Measurements from ENCODE around the gene SYPL2. TPM values are rescaled to one million over a fixed set of nuclear protein-coding genes. Genes with fewer than 3 reads are reported as not detected.

Gene SYPL2
- total and polyA plus RNA-seq, 2 of the 8 experiments (the other 6 are each of a cell fraction or from before 2014, with no cell fraction given): 1.5 TPM

DNA sequence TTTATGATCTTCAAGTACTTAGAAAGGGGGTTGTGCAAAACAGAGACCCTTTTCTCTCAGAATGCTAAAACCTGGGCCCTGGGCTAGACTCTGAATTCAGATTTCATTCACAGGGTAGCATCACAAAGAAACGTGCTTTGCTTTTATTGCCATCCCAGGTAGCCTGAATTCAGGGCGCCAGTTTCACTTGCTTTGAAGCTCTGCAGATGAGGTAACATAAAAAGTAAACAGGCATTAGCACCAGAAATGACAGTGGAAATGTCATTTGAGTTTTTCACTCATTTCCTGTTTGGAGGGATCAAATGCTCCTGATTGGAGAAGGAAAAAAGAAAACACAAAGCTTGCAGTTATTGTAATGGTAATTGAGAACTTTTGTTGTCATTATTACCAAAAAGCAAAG is 2.6 kb downstream of the SYPL2 start:
- H2AFZ ChIP-seq (ENCODE audit: low read length): no peak overlapping the region
- no peaks in the 10 kb centered on the region for H3K79me2 ChIP-seq (ENCODE audit: control insufficient read depth in 1 of 2, insufficient read depth in 2 of 2, low read length in 2 of 2)
- no peak overlapping the region for H2BK12ac ChIP-seq (ENCODE audit: low read depth, low read length)
- no peak overlapping the region for H2BK120ac ChIP-seq (replicated peaks; ENCODE audit: low read depth, low read length)
- no peaks in the 10 kb centered on the region for H3K79me1 ChIP-seq (ENCODE audit: low read depth, low read length)
- H3K23ac ChIP-seq (ENCODE audit: insufficient read length): no peak overlapping the region
- H3K36me3 ChIP-seq (ENCODE audit: control insufficient read depth in 2 of 4, insufficient read depth in 4 of 4, low read length in 3 of 4): no peaks in the 10 kb centered on the region
- no peak overlapping the region for H2BK5ac ChIP-seq (ENCODE audit: low read depth, low read length)
- H3K18ac ChIP-seq (ENCODE audit: extremely low read depth, low read length): no peak overlapping the region
- no peak overlapping the region for H4K91ac ChIP-seq (replicated peaks; ENCODE audit: insufficient read length, low read length)
- no peak overlapping the region for H3K27ac ChIP-seq (ENCODE audit: low read depth, low read length)
- no peak overlapping the region for H3K4me3 ChIP-seq (ENCODE audit: extremely low read depth in 1 of 4, insufficient read depth in 2 of 4, low read depth in 3 of 4, low read length in 4 of 4)
- no peak overlapping the region for H4K8ac ChIP-seq (ENCODE audit: extremely low read depth, insufficient read depth, low read length)
- no peak overlapping the region for H3K9ac ChIP-seq (replicated peaks in 1 of 4; ENCODE audit: extremely low read depth in 1 of 4, low read depth in 3 of 4, low read length in 3 of 4)
- no peak overlapping the region for H2AK5ac ChIP-seq (ENCODE audit: low read depth, low read length)
- no peak overlapping the region for H4K5ac ChIP-seq (ENCODE audit: insufficient read length, low read depth, low read length)
- ChIA-PET POLR2A (ENCODE audit: partially characterized antibody) (interaction anchor here (0.8 to 2.0 kb wide), 3 partner anchors 10 to 42 kb away, joined by 3 to 5 read pairs (median 4); partner anchors contain the start of gene PSMA5), CTCF (ENCODE audit: partially characterized antibody) (interaction anchor here (0.7 to 2.2 kb wide), 5 partner anchors 10 to 64 kb away, joined by 3 to 9 read pairs (median 9); no protein-coding TSS in a partner anchor)
- H3K27me3 ChIP-seq (replicated peaks in 1 of 4; ENCODE audit: control insufficient read depth in 3 of 4, extremely low read depth in 1 of 4, insufficient read depth in 3 of 4, low read length in 3 of 4): peaks cover 4 to 46% (median 38%) of the 10 kb centered on the region in 4 experiments
- H3K14ac ChIP-seq (ENCODE audit: insufficient read length): no peak overlapping the region
- no peak overlapping the region for H3K4ac ChIP-seq (replicated peaks; ENCODE audit: insufficient read length, low read depth, low read length)
- H3K4me1 ChIP-seq (replicated peaks in 1 of 4; ENCODE audit: control insufficient read depth in 3 of 4, insufficient read depth in 4 of 4, low read length in 3 of 4): peaks cover 0 to 8% (median 1%) of the 10 kb centered on the region in 4 experiments; a peak in 5 of 7 replicates
- no peak overlapping the region for H2BK15ac ChIP-seq (ENCODE audit: low read length)
- peak in 1 of 2 experiments; percentile 4 for DNase-seq (ENCODE audit: low read depth in 1 of 2, low spot score in 2 of 2)
- no peak overlapping the region for H3K56ac ChIP-seq (replicated peaks; ENCODE audit: insufficient read length, low read depth, low read length)
- no peak for FAIRE-seq
- no peak overlapping the region for H2BK20ac ChIP-seq (ENCODE audit: low read length)
- peak overlapping the region in 1 of 2 experiments; percentile 21; a peak in 1 of 4 replicates for H3K4me2 ChIP-seq (ENCODE audit: insufficient read depth in 1 of 2, low read depth in 2 of 2, low read length in 2 of 2)
- H3K23me2 ChIP-seq (ENCODE audit: low read depth, low read length): peaks cover 8% of the 10 kb centered on the region; the same call in 1 of the 2 replicates
- 2% methylated on average over 2 of the region's 2 CpGs; no CpG with 5 or more reads in 1 of the 2 experiments for WGBS, 2 experiments (ENCODE audit: extremely low coverage in 1 of 2, insufficient coverage in 1 of 2, insufficient read length in 1 of 2, insufficient replicate concordance in 2 of 2, low coverage in 1 of 2, low lambda C conversion rate in 2 of 2, missing lambda C conversion rate in 1 of 2)
- no peaks in the 10 kb centered on the region for H4K20me1 ChIP-seq (replicated peaks in 1 of 2; ENCODE audit: control insufficient read depth in 1 of 2, insufficient read depth in 2 of 2, low read length in 2 of 2)
- H3K9me3 ChIP-seq (ENCODE audit: insufficient read depth in 2 of 2, low read depth in 1 of 2, low read length in 1 of 2): no peaks in the 10 kb centered on the region
- TF ChIP-seq CBX5 (IDR thresholded peaks at IDR 0.05; ENCODE audit: low read depth, low read length): no peak
- no peak for TF ChIP-seq RFX5 (IDR thresholded peaks at IDR 0.05; ENCODE audit: borderline replicate concordance, low read depth, low read length)
- no peak for TF ChIP-seq SP2 (IDR thresholded peaks at IDR 0.05; ENCODE audit: low read length)
- no peak for TF ChIP-seq MAFK (IDR thresholded peaks at IDR 0.05; ENCODE audit: low read depth, low read length)
- no peak for TF ChIP-seq SIX5 (IDR thresholded peaks at IDR 0.05; ENCODE audit: low read depth, low read length)
- TF ChIP-seq TBP (IDR thresholded peaks at IDR 0.05; ENCODE audit: low read depth, low read length): no peak
